ENCODE results near the gene NIN.

Gene NIN

GRCh38 chr14:50786751-50787464, 44.1 kb downstream of the NIN start:
- DNase-seq, result peak in 1 of 2 donors; percentile 22

GRCh38 chr14:50785457-50786063, 45.4 kb downstream of the NIN start:
- peak in 1 of 2 donors; percentile 24 for DNase-seq

- DNase-seq, result no peak
These were observed 46.1 kb downstream of the NIN start for GRCh38 chr14:50784683-50785456.

GRCh38 chr14:50783563-50783962, 47.4 kb downstream of the NIN start:
- no peak for DNase-seq

- no peak for DNase-seq
These were observed 50.6 kb downstream of the NIN start for GRCh38 chr14:50780393-50780792.

- no peak for DNase-seq
These were observed 52.1 kb downstream of the NIN start for GRCh38 chr14:50778721-50779483.

GRCh38 chr14:50776522-50776921, 54.4 kb downstream of the NIN start:
- no peak for DNase-seq

- no peak for DNase-seq
These were observed 55.6 kb downstream of the NIN start for GRCh38 chr14:50775357-50775756.

GRCh38 chr14:50774542-50775267, 56.3 kb downstream of the NIN start:
- DNase-seq, result no peak

GRCh38 chr14:50773632-50774541, 57.1 kb downstream of the NIN start:
- DNase-seq, result peak in 1 of 2 donors; percentile 26

GRCh38 chr14:50772412-50772811, 58.5 kb downstream of the NIN start:
- DNase-seq, result no peak

- no peak for DNase-seq
These were observed 60.4 kb downstream of the NIN start for GRCh38 chr14:50770586-50770985.

- DNase-seq, result no peak
These were observed 61.0 kb downstream of the NIN start for GRCh38 chr14:50769863-50770500.

- no peak for DNase-seq
These were observed 62.3 kb downstream of the NIN start for GRCh38 chr14:50768680-50769079.

- DNase-seq, result no peak
These were observed 64.5 kb downstream of the NIN start for GRCh38 chr14:50766338-50766886.

GRCh38 chr14:50763382-50764007, 67.5 kb downstream of the NIN start:
- no peak for DNase-seq

GRCh38 chr14:50762931-50763300, 68.0 kb downstream of the NIN start:
- no peak for DNase-seq

GRCh38 chr14:50762001-50762930, 68.7 kb downstream of the NIN start:
- DNase-seq, result no peak

All from CD4-positive, alpha-beta T cell treated with Interferon alpha-2 for 1 hour (primary cell).